Gastrocnemius medialis (tissue), 4 donors: Measurements from ENCODE around the gene PLCH1. TPM values are rescaled to one million over a fixed set of nuclear protein-coding genes. Genes with fewer than 3 reads are reported as not detected.
A peak's percentile ranks its signal among the peaks of the same experiment; 100 is the strongest.

Experiments
- ATAC-seq, 2 donors: fragments of 150-250 bp; one replicate each; pipeline ENCODE4 v1.9.1; 2016
- DNase-seq, 2 donors: peaks; one replicate each; pipeline ENCODE4 v3.0.0-alpha.2; 2019
- H3K27ac ChIP-seq, 4 donors: fragments of 200-600 bp; sonication (generic); 1 replicate in 1 of 4; 2 replicates in 3 of 4; pipeline ENCODE4 v1.5.1; 2016 to 2018; ENCODE audit warnings: mild to moderate bottlenecking in 2 of 4, moderate library complexity in 1 of 4
- H3K27me3 ChIP-seq, 3 donors: fragments of 200-600 bp; sonication (generic) in 2 of 3; 1 replicate in 1 of 3; 2 replicates in 2 of 3; pipeline versions ENCODE4 v1.5.1 to v1.6.0; 2016 to 2019; ENCODE audit warnings: mild to moderate bottlenecking in 1 of 3, moderate library complexity in 1 of 3
- H3K36me3 ChIP-seq, 2 donors: fragments of 200-600 bp; sonication (generic) in 1 of 2; one replicate each; pipeline ENCODE4 v1.5.1; 2017 to 2018
- H3K4me1 ChIP-seq, 2 donors: fragments of 200-600 bp; sonication (generic) in 1 of 2; one replicate each; pipeline ENCODE4 v1.5.1; 2016 to 2017; ENCODE audit warnings: mild to moderate bottlenecking in 2 of 2
- H3K4me3 ChIP-seq, 4 donors: fragments of 200-600 bp; sonication (generic) in 3 of 4; 1 replicate in 1 of 4; 2 replicates in 3 of 4; pipeline ENCODE4 v1.5.1; 2016 to 2019; ENCODE audit warnings: mild to moderate bottlenecking in 2 of 4
- H3K9me3 ChIP-seq, 3 donors: fragments of 200-600 bp; sonication (generic) in 2 of 3; 1 replicate in 1 of 3; 2 replicates in 2 of 3; pipeline ENCODE4 v1.5.1; 2016 to 2019
- CTCF ChIP-seq, 5 experiments: fragments of 450-650 bp in 3 of 5; fragments of 200-600 bp in 2 of 5; sonication (generic) in 2 of 5; IDR thresholded peaks in 4 of 5; conservative IDR thresholded peaks in 1 of 5; 1 replicate in 4 of 5; 2 replicates in 1 of 5; pipeline ENCODE4 v1.5.1; 2016 to 2019; ENCODE audit warnings: antibody characterized with exemption in 5 of 5, mild to moderate bottlenecking in 3 of 5, moderate library complexity in 3 of 5
- POLR2A ChIP-seq, 2 donors: fragments of 450-650 bp; IDR thresholded peaks; one replicate each; pipeline ENCODE4 v1.6.1; 2017; ENCODE audit warnings: antibody characterized with exemption in 2 of 2, mild to moderate bottlenecking in 2 of 2, moderate library complexity in 2 of 2
- in situ Hi-C, 4 donors: fragments of 200-750 bp; cut with MboI; loops; one replicate each; pipeline versions ENCODE4 v1.15.0 to v1.8.0; 2017; ENCODE audit warnings: low sequenced_read_pairs in 4 of 4
- intact Hi-C: fragments of 100-400 bp; cut with DNase I; formaldehyde crosslinking; loops from one replicate; pipeline ENCODE4 v1.15.1; 2023; ENCODE audit warnings: low total_unique reads
- total RNA-seq, 4 donors: library from RNA; depleted of rRNA; stranded (reverse); fragments of >200 nt; gene quantifications; one replicate each; pipeline versions ENCODE4 v1.1.0 to v1.2.3, GENCODE V29; 2016

Gene PLCH1
- total RNA-seq, 4 donors from 2014 or later = 0.07 to 0.33 (median 0.10) TPM; not detected in 1

GRCh38 chr3:155675094-155675493 lies 69.8 kb downstream of the PLCH1 start:
- ATAC-seq (no peak), DNase-seq (no peak)
- intact Hi-C loops = no loop called here
- in situ Hi-C loops = loop anchor here in 3 of 4 donors (25.0 kb wide), 3 partner anchors 313 to 1338 kb away; no protein-coding TSS in a partner anchor
- no peak overlapping the region for H3K4me3 ChIP-seq
- H3K4me1 ChIP-seq = no peaks in the 10 kb centered on the region
- H3K27me3 ChIP-seq = no peaks in the 10 kb centered on the region
- no peak for TF ChIP-seq CTCF (IDR thresholded peaks at IDR 0.05 in 4 of 5, conservative IDR thresholded peaks at IDR 0.05 in 1 of 5)
- TF ChIP-seq POLR2A (IDR thresholded peaks at IDR 0.05) = no peak
- no peaks in the 10 kb centered on the region for H3K36me3 ChIP-seq
- H3K27ac ChIP-seq = no peak overlapping the region
- no peaks in the 10 kb centered on the region for H3K9me3 ChIP-seq

GRCh38 chr3:155673421-155673820 lies 71.5 kb downstream of the PLCH1 start:
- Histone ChIP-seq H3K9me3 (no peaks in the 10 kb centered on the region), H3K4me1 (no peaks in the 10 kb centered on the region), H3K36me3 (no peaks in the 10 kb centered on the region), H3K27ac (no peak overlapping the region), H3K4me3 (no peak overlapping the region), H3K27me3 (no peaks in the 10 kb centered on the region)
- ATAC-seq (no peak), DNase-seq (no peak)
- in situ Hi-C loops = no loop called here
- intact Hi-C loops = no loop called here
- TF ChIP-seq CTCF (IDR thresholded peaks at IDR 0.05 in 4 of 5, conservative IDR thresholded peaks at IDR 0.05 in 1 of 5) (no peak), POLR2A (IDR thresholded peaks at IDR 0.05) (no peak)

- intact Hi-C loops = no loop called here
- ATAC-seq = no peak
- no peak overlapping the region for H3K27ac ChIP-seq
- no peak overlapping the region for H3K4me3 ChIP-seq
- no peaks in the 10 kb centered on the region for H3K27me3 ChIP-seq
- TF ChIP-seq POLR2A (IDR thresholded peaks at IDR 0.05) (no peak), CTCF (IDR thresholded peaks at IDR 0.05 in 4 of 5, conservative IDR thresholded peaks at IDR 0.05 in 1 of 5) (no peak)
- peaks cover 0 to 1% of the 10 kb centered on the region in 2 donors for H3K4me1 ChIP-seq
- DNase-seq = no peak
- H3K9me3 ChIP-seq = no peaks in the 10 kb centered on the region
- no peaks in the 10 kb centered on the region for H3K36me3 ChIP-seq
- in situ Hi-C loops = no loop called here
Observed at GRCh38 chr3:155670335-155670734, 74.5 kb downstream of the PLCH1 start.

GRCh38 chr3:155667988-155668387 lies 76.9 kb downstream of the PLCH1 start:
- H3K27ac ChIP-seq = no peak overlapping the region
- H3K9me3 ChIP-seq = no peaks in the 10 kb centered on the region
- peaks cover 0 to 3% of the 10 kb centered on the region in 2 donors for H3K4me1 ChIP-seq
- no peak for DNase-seq
- H3K4me3 ChIP-seq = no peak overlapping the region
- no peaks in the 10 kb centered on the region for H3K36me3 ChIP-seq
- TF ChIP-seq POLR2A (IDR thresholded peaks at IDR 0.05) = no peak
- in situ Hi-C loops (no loop called here), intact Hi-C loops (no loop called here)
- no peaks in the 10 kb centered on the region for H3K27me3 ChIP-seq
- ATAC-seq = no peak

- in situ Hi-C loops (no loop called here), intact Hi-C loops (no loop called here)
- no peak for TF ChIP-seq CTCF (IDR thresholded peaks at IDR 0.05 in 4 of 5, conservative IDR thresholded peaks at IDR 0.05 in 1 of 5)
- no peak for TF ChIP-seq POLR2A (IDR thresholded peaks at IDR 0.05)
- peak; percentile 78 to 90 for ATAC-seq
- Histone ChIP-seq H3K36me3 (no peaks in the 10 kb centered on the region), H3K27me3 (no peaks in the 10 kb centered on the region), H3K4me3 (no peak overlapping the region), H3K4me1 (peaks cover 0 to 3% of the 10 kb centered on the region in 2 donors), H3K27ac (peak overlapping the region in 3 of 4 donors; percentile 14 to 30 (median 24)), H3K9me3 (no peaks in the 10 kb centered on the region)
- peak; percentile 29 to 63 for DNase-seq
Observed at GRCh38 chr3:155664925-155665695, 79.8 kb downstream of the PLCH1 start.
